Measurements from ENCODE around the gene BRD3.

Gene BRD3

DNA sequence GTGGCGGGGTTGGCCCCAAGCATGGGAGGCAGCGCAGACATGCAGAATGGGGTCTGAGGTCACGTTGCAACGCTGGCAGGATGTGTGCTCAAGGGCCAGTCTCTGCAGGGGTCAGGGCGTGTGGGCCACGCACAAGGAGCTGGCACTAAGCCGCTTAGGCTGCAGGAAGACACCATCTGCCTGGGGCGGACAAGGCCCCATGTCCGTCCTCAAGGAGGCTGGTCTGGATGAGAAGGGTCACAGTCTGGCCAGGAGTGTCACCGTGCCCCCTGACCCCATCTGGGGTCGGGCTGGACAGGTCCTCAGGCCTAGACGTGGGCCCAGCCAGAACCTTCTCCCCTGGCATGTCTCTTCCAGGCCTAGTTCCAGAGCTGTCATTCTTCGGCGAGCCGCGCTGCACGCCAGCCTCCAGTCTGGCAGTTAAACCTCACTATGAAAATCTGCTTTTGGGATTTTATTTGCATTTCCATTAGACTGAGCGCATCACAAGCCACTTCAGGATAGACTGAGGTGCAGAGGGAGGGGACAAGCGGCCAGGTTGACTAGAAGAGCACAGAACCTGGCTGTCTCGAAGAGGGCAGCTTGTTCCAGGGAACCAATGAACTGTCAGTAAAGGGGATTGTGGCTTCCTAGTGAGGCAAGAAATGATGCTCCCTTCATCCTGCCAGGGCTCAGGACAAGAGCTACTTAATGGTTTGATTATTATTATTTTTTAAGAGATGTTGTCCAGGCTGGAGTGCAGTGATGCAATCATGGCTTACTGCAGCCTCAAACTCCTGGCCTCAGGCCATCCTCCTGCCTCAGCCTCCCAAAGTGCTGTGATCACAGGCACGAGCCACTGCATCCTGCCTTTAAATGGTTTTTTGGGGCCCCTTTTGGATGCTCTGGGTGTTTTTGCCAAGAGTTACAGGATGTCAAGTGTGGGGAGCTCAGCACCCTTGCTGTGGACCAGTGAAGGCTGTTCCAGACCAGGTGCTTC, 38.3 kb downstream of the BRD3 start:
- no peaks in the 10 kb centered on the region for H3K9me3 ChIP-seq (replicated peaks in 1 of 11)
- peaks cover 53 to 81% (median 66%) of the 10 kb centered on the region in 11 experiments for H3K36me3 ChIP-seq
- H3K27me3 ChIP-seq: no peaks in the 10 kb centered on the region
- H4K20me1 ChIP-seq: peaks cover 0 to 66% (median 38%) of the 10 kb centered on the region in 11 experiments; a peak in 16 of 22 replicates
- no peak overlapping the region for H3K4me2 ChIP-seq
- H3K4me1 ChIP-seq: peaks cover 9 to 24% (median 19%) of the 10 kb centered on the region in 10 experiments
- no peak overlapping the region for H3K4me3 ChIP-seq
- H3K27ac ChIP-seq: no peak overlapping the region
- TF ChIP-seq Cebpa-rat (IDR thresholded peaks at IDR 0.05): no peak
- H3K9ac ChIP-seq: no peak overlapping the region; a peak in 1 of 22 replicates

DNA sequence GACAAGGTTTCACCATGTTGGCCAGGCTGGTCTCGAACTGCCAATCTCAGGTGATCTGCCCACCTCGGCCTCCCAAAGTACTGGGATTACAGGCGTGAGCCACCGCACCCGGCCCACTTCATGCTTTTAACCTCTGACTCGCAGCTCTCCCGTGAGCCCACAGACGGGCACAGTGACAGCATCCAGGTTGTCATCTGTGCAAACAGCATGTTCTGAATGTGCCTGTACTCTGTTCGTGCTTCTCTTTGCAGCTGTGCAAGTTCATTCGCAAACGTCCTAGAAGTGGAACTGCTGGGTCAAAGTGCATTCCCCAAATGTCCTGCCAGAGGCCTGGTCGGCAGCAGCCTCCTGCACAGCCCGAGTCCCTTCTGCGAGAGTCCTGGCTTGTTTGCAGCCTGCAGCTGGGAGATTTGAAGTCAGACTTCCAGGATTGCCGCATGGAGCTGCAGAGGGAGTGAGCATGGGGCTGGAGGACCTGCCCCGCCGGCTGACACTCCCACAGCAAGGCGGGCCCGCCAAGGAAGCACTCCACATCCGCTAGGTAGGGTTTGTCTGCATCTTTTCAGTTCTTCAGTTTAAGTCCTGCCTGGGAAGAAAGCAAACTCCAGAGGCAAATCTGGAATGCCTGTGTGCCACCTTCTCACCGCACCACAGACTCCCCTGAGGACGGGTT, 39.1 kb downstream of the BRD3 start:
- Histone ChIP-seq H3K9ac (no peak overlapping the region), H3K36me3 (peaks cover 45 to 72% (median 58%) of the 10 kb centered on the region in 11 experiments), H3K27ac (no peak overlapping the region), H3K4me1 (peaks cover 13 to 29% (median 24%) of the 10 kb centered on the region in 10 experiments), H3K9me3 (replicated peaks in 1 of 11) (no peaks in the 10 kb centered on the region), H4K20me1 (peaks cover 0 to 57% (median 34%) of the 10 kb centered on the region in 11 experiments; a peak in 16 of 22 replicates), H3K4me3 (no peak overlapping the region), H3K27me3 (no peaks in the 10 kb centered on the region), H3K4me2 (no peak overlapping the region)
- TF ChIP-seq Cebpa-rat (IDR thresholded peaks at IDR 0.05): no peak

DNA sequence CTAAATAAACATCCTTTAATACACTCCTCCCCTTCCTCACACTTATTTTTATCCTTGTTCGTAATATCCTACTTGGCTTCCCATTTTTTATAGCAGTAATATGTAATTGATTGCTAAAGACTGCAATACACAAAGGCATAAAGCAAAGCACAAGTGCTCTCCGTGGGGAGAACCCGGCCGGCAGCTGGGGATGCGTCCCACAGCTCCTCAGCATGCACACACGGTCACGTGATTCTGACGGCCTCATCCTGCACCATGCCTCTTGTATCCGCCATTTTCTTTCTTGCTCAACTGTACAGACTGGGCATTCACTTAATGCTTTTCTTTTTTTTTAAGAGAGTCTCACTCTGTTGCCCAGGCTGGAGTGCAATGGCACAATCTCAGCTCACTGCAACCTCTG, 39.8 kb downstream of the BRD3 start:
- Histone ChIP-seq H4K20me1 (peaks cover 0 to 51% (median 34%) of the 10 kb centered on the region in 11 experiments; a peak in 16 of 22 replicates), H3K4me1 (peaks cover 13 to 29% (median 24%) of the 10 kb centered on the region in 10 experiments), H3K4me2 (no peak overlapping the region), H3K36me3 (peaks cover 38 to 66% (median 52%) of the 10 kb centered on the region in 11 experiments), H3K27ac (no peak overlapping the region), H3K9ac (no peak overlapping the region), H3K27me3 (no peaks in the 10 kb centered on the region), H3K4me3 (no peak overlapping the region), H3K9me3 (replicated peaks in 1 of 11) (no peaks in the 10 kb centered on the region)
- TF ChIP-seq Cebpa-rat (IDR thresholded peaks at IDR 0.05): no peak

DNA sequence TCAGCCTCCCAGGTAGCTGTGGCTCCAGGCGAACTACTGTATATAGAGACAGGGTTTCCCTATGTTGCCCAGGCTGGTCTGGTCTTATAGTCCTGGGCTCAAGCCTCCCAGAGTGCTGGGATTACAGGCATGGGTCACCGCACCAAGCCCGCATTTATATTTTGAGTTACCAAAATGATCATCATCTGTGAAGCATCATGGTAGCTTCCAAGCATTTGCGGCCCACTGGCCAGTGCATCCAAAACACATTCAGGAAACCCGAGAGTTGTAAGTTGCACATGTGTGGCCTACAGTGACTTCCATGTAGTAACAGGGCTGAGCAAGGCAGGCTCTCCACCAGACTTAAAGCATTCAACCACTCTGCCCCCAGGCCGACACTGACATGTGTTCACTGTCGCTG, 40.3 kb downstream of the BRD3 start:
- Histone ChIP-seq H4K20me1 (peaks cover 0 to 47% (median 34%) of the 10 kb centered on the region in 11 experiments; a peak in 15 of 22 replicates), H3K27me3 (no peaks in the 10 kb centered on the region), H3K27ac (no peak overlapping the region), H3K9me3 (replicated peaks in 1 of 11) (no peaks in the 10 kb centered on the region), H3K4me2 (no peak overlapping the region), H3K36me3 (peaks cover 33 to 61% (median 47%) of the 10 kb centered on the region in 11 experiments), H3K9ac (no peak overlapping the region), H3K4me3 (no peak overlapping the region), H3K4me1 (peaks cover 13 to 29% (median 24%) of the 10 kb centered on the region in 10 experiments)
- no peak for TF ChIP-seq Cebpa-rat (IDR thresholded peaks at IDR 0.05)

- Histone ChIP-seq H3K9ac (no peak overlapping the region), H3K36me3 (peaks cover 28 to 56% (median 42%) of the 10 kb centered on the region in 11 experiments), H3K27me3 (no peaks in the 10 kb centered on the region), H3K27ac (no peak overlapping the region), H3K4me2 (peak overlapping the region in 6 of 11 experiments; percentile 88 to 98 (median 93); a peak in 9 of 22 replicates), H3K4me1 (peaks cover 13 to 29% (median 24%) of the 10 kb centered on the region in 10 experiments), H3K4me3 (no peak overlapping the region), H3K9me3 (replicated peaks in 1 of 11) (no peaks in the 10 kb centered on the region), H4K20me1 (peaks cover 0 to 47% (median 34%) of the 10 kb centered on the region in 11 experiments; a peak in 15 of 22 replicates)
- TF ChIP-seq Cebpa-rat (IDR thresholded peaks at IDR 0.05): no peak
These were observed 40.8 kb downstream of the BRD3 start for GRCh38 chr9:134026981-134027380.

DNA sequence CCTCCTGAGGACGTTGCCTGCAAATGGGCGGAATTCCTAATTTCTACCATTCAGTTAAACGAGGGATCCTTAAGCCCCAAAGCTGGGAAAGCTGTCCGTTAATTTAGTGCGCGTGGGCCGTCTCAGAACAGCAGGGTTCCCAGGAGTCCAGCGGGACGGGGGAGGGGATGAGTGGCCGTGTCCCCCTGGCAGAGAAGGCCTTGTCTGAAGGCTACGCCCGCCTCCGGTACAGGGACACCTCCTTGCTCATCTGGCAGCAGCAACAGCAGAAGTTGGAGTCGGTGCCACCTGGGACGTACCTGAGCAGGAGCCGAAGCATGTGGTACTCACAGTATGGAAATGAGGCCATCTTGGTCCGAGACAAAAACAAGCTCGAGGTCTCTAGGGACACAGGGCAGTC, 41.2 kb downstream of the BRD3 start:
- Histone ChIP-seq H3K4me1 (peaks cover 13 to 29% (median 24%) of the 10 kb centered on the region in 10 experiments), H3K27me3 (no peaks in the 10 kb centered on the region), H3K9ac (peak overlapping the region in 7 of 11 experiments; percentile 70 to 84 (median 78); a peak in 8 of 22 replicates), H3K27ac (no peak overlapping the region), H3K9me3 (replicated peaks in 1 of 11) (no peaks in the 10 kb centered on the region), H3K4me3 (peak overlapping the region in 8 of 10 experiments; percentile 67 to 82 (median 75); a peak in 15 of 20 replicates), H4K20me1 (peaks cover 0 to 47% (median 32%) of the 10 kb centered on the region in 11 experiments; a peak in 15 of 22 replicates), H3K36me3 (peaks cover 24 to 52% (median 38%) of the 10 kb centered on the region in 11 experiments), H3K4me2 (peak overlapping the region; percentile 86 to 98 (median 92))
- TF ChIP-seq Cebpa-rat (IDR thresholded peaks at IDR 0.05): no peak

GRCh38 chr9:134025606-134026541, 42.0 kb downstream of the BRD3 start:
- peaks cover 0 to 42% (median 31%) of the 10 kb centered on the region in 11 experiments; a peak in 14 of 22 replicates for H4K20me1 ChIP-seq
- H3K27me3 ChIP-seq: no peaks in the 10 kb centered on the region
- peak overlapping the region; percentile 70 to 84 (median 78); a peak in 21 of 22 replicates for H3K9ac ChIP-seq
- peak overlapping the region; percentile 67 to 82 (median 75) for H3K4me3 ChIP-seq
- H3K27ac ChIP-seq: peak overlapping the region in 10 of 11 experiments; percentile 39 to 73 (median 63); a peak in 20 of 22 replicates
- TF ChIP-seq Cebpa-rat (IDR thresholded peaks at IDR 0.05): no peak
- no peaks in the 10 kb centered on the region for H3K9me3 ChIP-seq (replicated peaks in 1 of 11)
- peaks cover 13 to 29% (median 24%) of the 10 kb centered on the region in 10 experiments for H3K4me1 ChIP-seq
- peak overlapping the region; percentile 86 to 98 (median 92) for H3K4me2 ChIP-seq
- H3K36me3 ChIP-seq: peaks cover 18 to 45% (median 31%) of the 10 kb centered on the region in 11 experiments

All from BLaER1 treated with 17β-estradiol and CSF1 and Interleukin-3, amounts not matched to agents 10 nM and 100 nM (cell line).